SIG-M5 (cell line): Measurements from ENCODE around the gene GPA33.
"Not testable (repeated sequence)": the region's sequence is repeated elsewhere in the genome, so short reads cannot be mapped to it uniquely, and the experiment has no call there.

ENCODE experiments used
- DNase-seq: peaks from one replicate; lab custom pipeline; 2025; lab: John Stamatoyannopoulos, UW

GPA33 gene

GRCh38 chr1:167056529-167057231, 33.5 kb downstream of the GPA33 start:
- no peak for DNase-seq

- no peak for DNase-seq
These were observed 35.1 kb downstream of the GPA33 start for GRCh38 chr1:167054946-167055630.

GRCh38 chr1:167054531-167054930, 35.6 kb downstream of the GPA33 start:
- DNase-seq = no peak

GRCh38 chr1:167052389-167052788, 37.8 kb downstream of the GPA33 start:
- DNase-seq = no peak

- no peak for DNase-seq
These were observed 38.3 kb downstream of the GPA33 start for GRCh38 chr1:167051907-167052306.

GRCh38 chr1:167043752-167044488, 46.3 kb downstream of the GPA33 start:
- DNase-seq = no peak

GRCh38 chr1:167033646-167034045, 56.5 kb downstream of the GPA33 start:
- no peak for DNase-seq

GRCh38 chr1:167029553-167029952, 60.6 kb downstream of the GPA33 start:
- not testable (repeated sequence) for DNase-seq

GRCh38 chr1:167022384-167022783, 67.8 kb downstream of the GPA33 start:
- DNase-seq = no peak

- DNase-seq = no peak
These were observed 74.0 kb downstream of the GPA33 start for GRCh38 chr1:167016100-167016750.

- no peak for DNase-seq
These were observed 76.9 kb downstream of the GPA33 start for GRCh38 chr1:167013108-167013929.

GRCh38 chr1:167012570-167012969, 77.6 kb downstream of the GPA33 start:
- no peak for DNase-seq

GRCh38 chr1:167011560-167012191, 78.5 kb downstream of the GPA33 start:
- DNase-seq = no peak

GRCh38 chr1:167003711-167004110, 86.5 kb downstream of the GPA33 start:
- DNase-seq = no peak
